HepG2 (cell line): ENCODE measurements around the gene GDPGP1. TPM values are rescaled to one million over a fixed set of nuclear protein-coding genes. Genes with fewer than 3 reads are reported as not detected.

Experiments used
- CTCF ChIP-seq: sonication (generic); formaldehyde crosslinking; IDR thresholded peaks from 2 replicates; pipeline ENCODE4 v1.5.0; 2020; ENCODE audit warnings: mild to moderate bottlenecking, missing genetic modification reagents, moderate library complexity
- HDAC1 ChIP-seq: sonication (generic); formaldehyde crosslinking; IDR thresholded peaks from 2 replicates; pipeline ENCODE4 v1.5.1; 2020; ENCODE audit warnings: mild to moderate bottlenecking, missing genetic modification reagents
- HOXA3 ChIP-seq: sonication (generic); formaldehyde crosslinking; IDR thresholded peaks from 2 replicates; pipeline ENCODE4 v1.5.0; 2020; ENCODE audit warnings: missing genetic modification reagents
- MXD4 ChIP-seq: IDR thresholded peaks from 2 replicates; pipeline ENCODE4 v1.6.1; 2016; ENCODE audit warnings: mild to moderate bottlenecking, missing biosample characterization, missing genetic modification reagents
- PREB ChIP-seq: sonication (generic); formaldehyde crosslinking; IDR thresholded peaks from 2 replicates; pipeline ENCODE4 v1.4.0; 2020; ENCODE audit warnings: missing genetic modification reagents
- SNRNP70 ChIP-seq: fragments of 200-400 bp; formaldehyde crosslinking; IDR thresholded peaks from 2 replicates; pipeline ENCODE4 v1.6.1; 2017; ENCODE audit warnings: mild to moderate bottlenecking, low read depth, low read length, moderate library complexity
- ZFY ChIP-seq: sonication (generic); formaldehyde crosslinking; IDR thresholded peaks from 2 replicates; pipeline ENCODE4 v1.4.0; 2020; ENCODE audit warnings: missing genetic modification reagents
- ZGPAT ChIP-seq: IDR thresholded peaks from 2 replicates; pipeline ENCODE4 v1.6.1; 2016; ENCODE audit warnings: mild to moderate bottlenecking
- ZHX2 ChIP-seq, 2 experiments: sonication (generic) in 1 of 2; formaldehyde crosslinking in 1 of 2; IDR thresholded peaks; 2 replicates each; pipeline versions ENCODE4 v1.6.1 to v1.9.0; 2014 to 2022; ENCODE audit warnings: antibody characterized with exemption in 1 of 2, borderline replicate concordance in 1 of 2, inconsistent platforms in 1 of 2, low read depth in 1 of 2, missing genetic modification reagents in 1 of 2
- ZNF281 ChIP-seq: sonication (generic); formaldehyde crosslinking; IDR thresholded peaks from 2 replicates; pipeline ENCODE4 v1.4.0; 2020; ENCODE audit warnings: missing genetic modification reagents, borderline replicate concordance
- ZNF331 ChIP-seq: sonication (generic); formaldehyde crosslinking; IDR thresholded peaks from 2 replicates; pipeline ENCODE4 v1.4.0; 2020; ENCODE audit warnings: missing genetic modification reagents
- ZNF44 ChIP-seq: sonication (generic); formaldehyde crosslinking; IDR thresholded peaks from 2 replicates; pipeline ENCODE4 v1.5.1; 2020; ENCODE audit warnings: mild to moderate bottlenecking, missing genetic modification reagents
- ZNF598 ChIP-seq: sonication (generic); formaldehyde crosslinking; IDR thresholded peaks from 2 replicates; pipeline ENCODE4 v1.5.1; 2020; ENCODE audit warnings: mild to moderate bottlenecking, missing genetic modification reagents, borderline replicate concordance
- polyA plus RNA-seq, 8 experiments: library from polyadenylated mRNA; depleted of rRNA in 3 of 8; stranded (reverse) in 7 of 8; unstranded in 1 of 8; fragments of >200 nt; fragmentation: Illumina TruSeq in 4 of 8; extraction: Trizol in 4 of 8; gene quantifications; 2 replicates each; pipeline versions ENCODE4 v1.2.1 to v1.2.3, GENCODE V29; 2011 to 2016; ENCODE audit warnings: low read depth in 4 of 8, missing spikeins in 1 of 8, mixed read lengths in 1 of 8; ENCODE audit not compliant: insufficient read depth in 1 of 8
- total RNA-seq, 5 experiments: library from RNA; depleted of rRNA; stranded (reverse); fragments of >200 nt; fragmentation: Illumina TruSeq; extraction: Trizol; gene quantifications; 2 replicates each; pipeline ENCODE4 v1.2.3, GENCODE V29; 2016; ENCODE audit warnings: low read depth in 1 of 5

The GDPGP1 gene
- total and polyA plus RNA-seq, 2 of the 13 experiments (the other 11 are each of a cell fraction or from before 2014, with no cell fraction given) = 1.5 to 4.3 TPM

GRCh38 chr15:90191794-90192509 is 42.1 kb upstream of the GDPGP1 start (continued):
- 0 out of 2 replicates have a peak, but pooled peaks have one; percentile 24 for TF ChIP-seq ZHX2 (IDR thresholded peaks at IDR 0.05; ENCODE audit: low read depth)
- TF ChIP-seq ZHX2 (CRISPR knock-in tag; IDR thresholded peaks at IDR 0.05; ENCODE audit: borderline replicate concordance) = no peak
- peak; percentile 38; the same call in 1 of the 2 replicates for TF ChIP-seq ZGPAT (CRISPR knock-in tag)
- no peak for TF ChIP-seq MXD4 (CRISPR knock-in tag)
- peak; percentile 62; the same call in 1 of the 2 replicates for TF ChIP-seq ZNF598 (CRISPR knock-in tag)
- no peak for TF ChIP-seq PREB (CRISPR knock-in tag)
- TF ChIP-seq HOXA3 (CRISPR knock-in tag) = peak; percentile 60
- no peak for TF ChIP-seq ZNF44
- TF ChIP-seq ZNF331 (CRISPR knock-in tag) = peak; percentile 30; the same call in 1 of the 2 replicates
- peak; percentile 45 for TF ChIP-seq HDAC1 (CRISPR knock-in tag)
- peak; percentile 34; the same call in 1 of the 2 replicates for TF ChIP-seq CTCF (CRISPR knock-in tag)
- TF ChIP-seq ZNF281 (CRISPR knock-in tag) = peak; percentile 99
- TF ChIP-seq SNRNP70 = no peak
- TF ChIP-seq ZFY (CRISPR knock-in tag) = peak; percentile 68; the same call in 1 of the 2 replicates
